NCI-H1417 treated with DMSO at 0.1 percent for 48 hours (cell line): ENCODE measurements around the gene TRPV2.

ENCODE experiments used
- DNase-seq: peaks from one replicate; lab custom pipeline; 2025; lab: John Stamatoyannopoulos, UW

Gene TRPV2

GRCh38 chr17:16455997-16456741 is 40.8 kb downstream of the TRPV2 start:
- no peak for DNase-seq

- DNase-seq, result no peak
Measured at GRCh38 chr17:16456742-16457316, 41.5 kb downstream of the TRPV2 start.

- no peak for DNase-seq
Measured at GRCh38 chr17:16459271-16459670, 43.9 kb downstream of the TRPV2 start.

GRCh38 chr17:16459855-16460550 is 44.6 kb downstream of the TRPV2 start:
- no peak for DNase-seq

DNA sequence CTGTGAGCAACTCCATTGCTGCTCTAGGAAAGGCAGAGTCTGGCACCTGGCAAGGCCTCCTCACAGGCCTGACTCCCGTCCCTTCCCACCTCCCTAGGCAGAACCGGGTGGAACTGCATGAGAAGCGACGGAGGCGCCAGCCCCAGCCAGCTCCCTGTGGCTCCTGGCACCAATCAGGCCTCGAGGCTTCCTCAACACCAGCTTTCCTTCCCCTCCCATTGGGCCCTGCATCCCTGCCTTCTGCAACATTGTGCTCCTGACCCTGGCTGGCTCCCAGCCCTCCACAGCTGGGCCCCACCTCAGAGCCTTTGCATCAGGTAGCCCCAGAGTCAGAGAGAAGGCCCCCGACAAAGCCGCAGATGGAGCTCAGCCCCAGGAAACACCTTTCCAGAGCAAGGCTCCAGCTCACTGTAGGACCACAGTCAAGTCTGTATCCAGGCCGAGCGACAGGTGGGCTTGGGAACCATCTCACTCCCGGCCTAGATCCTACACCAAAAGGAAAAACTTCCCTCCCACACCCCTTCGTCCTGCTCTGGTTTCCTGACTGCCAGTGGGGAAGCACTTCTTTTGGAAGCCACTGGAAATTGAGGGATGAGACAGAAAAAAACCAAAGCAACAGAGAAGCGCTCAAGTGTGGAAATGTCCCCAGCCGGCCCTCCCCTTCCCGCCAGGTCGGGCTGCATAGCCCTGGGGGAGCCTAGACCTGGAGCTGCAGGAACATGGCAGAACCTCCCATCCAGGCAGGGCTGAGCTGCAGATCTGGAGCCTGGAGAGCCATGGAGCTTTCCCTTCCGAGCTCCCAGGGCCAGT is 45.6 kb downstream of the TRPV2 start:
- no peak for DNase-seq

DNA sequence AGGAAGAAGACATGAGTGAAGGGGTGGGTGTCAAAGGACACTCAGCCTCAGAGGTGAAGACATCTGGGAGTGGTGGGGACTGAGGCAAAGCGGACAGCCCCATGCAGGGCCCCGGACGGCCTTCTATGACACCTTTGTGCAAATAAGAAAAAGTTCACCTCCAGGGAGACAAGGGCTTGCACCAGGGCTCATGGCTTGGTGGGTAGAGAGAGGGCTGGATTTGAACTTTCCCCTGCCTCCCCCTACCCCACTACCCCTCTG is 46.2 kb downstream of the TRPV2 start:
- DNase-seq, result no peak

- no peak for DNase-seq
Measured at GRCh38 chr17:16462070-16462864, 46.9 kb downstream of the TRPV2 start.

DNA sequence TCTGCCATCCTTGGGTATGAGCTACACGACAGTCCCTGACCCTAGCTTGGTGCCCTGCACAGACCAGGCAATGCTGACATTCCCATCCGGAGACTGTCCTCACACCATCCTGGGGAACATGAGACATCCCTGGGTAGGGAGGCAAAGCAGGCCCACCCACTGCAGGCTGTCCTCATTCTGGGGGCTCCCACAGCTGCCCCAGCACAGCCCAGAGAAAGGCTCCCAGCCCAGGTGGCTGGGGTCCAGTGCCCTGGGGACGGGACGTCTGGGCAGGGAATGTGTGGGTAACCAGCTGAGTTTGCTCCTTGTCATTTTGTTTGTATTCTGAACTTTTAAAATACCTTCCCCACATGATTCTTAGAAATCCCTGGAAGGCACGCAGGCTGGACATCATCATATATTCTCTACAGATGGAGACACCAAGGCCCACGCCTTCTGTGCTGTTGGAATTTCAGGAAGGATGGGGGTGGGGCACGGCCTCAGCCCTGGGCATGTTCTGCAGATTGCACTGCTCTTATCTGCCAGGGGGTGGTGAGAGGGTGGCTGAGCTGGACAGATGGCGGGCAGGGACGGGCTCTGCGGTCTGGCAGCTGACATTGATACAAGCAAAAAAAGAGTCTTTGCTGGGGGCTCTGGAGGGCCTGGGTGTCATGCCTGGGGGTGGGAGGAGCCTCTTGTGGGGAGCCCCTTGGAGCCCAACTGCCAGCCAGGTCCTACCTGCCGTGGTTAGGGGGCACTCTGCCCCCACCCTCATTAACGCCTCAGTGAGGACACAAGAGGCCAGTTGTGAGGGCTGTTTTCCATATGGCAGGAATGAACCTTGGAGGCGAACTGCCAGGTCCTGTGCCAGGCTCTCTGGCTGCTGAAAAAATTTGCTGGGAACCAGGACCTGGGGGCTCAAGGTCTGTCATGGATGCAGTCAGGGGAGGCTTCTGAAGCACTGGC is 48.3 kb downstream of the TRPV2 start:
- DNase-seq, result no peak

GRCh38 chr17:16464303-16465051 is 49.1 kb downstream of the TRPV2 start:
- DNase-seq, result no peak

- no peak for DNase-seq
Measured at GRCh38 chr17:16465052-16465312, 49.6 kb downstream of the TRPV2 start.

- DNase-seq, result no peak
Measured at GRCh38 chr17:16465861-16466338, 50.5 kb downstream of the TRPV2 start.

GRCh38 chr17:16466407-16466806 is 51.0 kb downstream of the TRPV2 start:
- no peak for DNase-seq

DNA sequence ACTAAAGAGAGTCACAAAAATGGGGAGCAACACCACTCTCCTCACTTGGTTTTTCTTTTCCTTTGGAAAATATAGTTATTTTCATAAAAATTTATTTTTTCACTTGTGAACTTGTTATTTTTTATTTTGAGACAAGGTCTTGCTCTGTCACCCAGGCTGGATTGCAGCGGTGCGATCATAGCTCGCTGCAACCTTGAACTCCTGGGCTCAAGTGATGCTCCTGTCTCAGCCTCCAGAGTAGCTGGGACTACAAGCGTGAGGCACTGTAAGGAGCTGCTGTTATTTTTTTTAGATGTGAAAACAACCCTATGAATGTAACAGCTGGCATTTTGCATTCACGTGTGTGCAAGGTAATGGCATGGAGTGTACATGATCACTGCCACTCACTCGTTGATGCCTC is 51.7 kb downstream of the TRPV2 start:
- no peak for DNase-seq

DNA sequence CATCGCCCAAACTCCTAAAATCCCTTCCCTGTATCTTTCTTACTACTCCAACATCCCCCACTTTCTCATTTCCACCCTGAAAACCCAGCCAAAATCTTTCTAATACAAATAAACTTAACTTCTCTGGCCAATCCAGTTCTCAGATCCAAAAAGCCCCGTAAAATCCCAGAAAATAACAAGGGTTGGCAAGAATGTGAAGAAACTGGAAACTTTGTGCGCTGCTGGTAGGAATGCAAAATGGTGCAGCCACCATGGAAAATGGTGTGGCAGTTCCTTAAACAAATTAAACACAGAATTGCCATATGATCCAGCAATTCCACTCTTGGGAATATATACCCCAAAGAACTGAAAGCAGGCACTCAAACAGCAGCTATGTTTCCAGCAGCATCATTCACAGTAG is 52.5 kb downstream of the TRPV2 start:
- no peak for DNase-seq

GRCh38 chr17:16468428-16468992 is 53.1 kb downstream of the TRPV2 start:
- DNase-seq, result no peak

GRCh38 chr17:16470265-16470664 is 54.9 kb downstream of the TRPV2 start:
- DNase-seq, result no peak

DNA sequence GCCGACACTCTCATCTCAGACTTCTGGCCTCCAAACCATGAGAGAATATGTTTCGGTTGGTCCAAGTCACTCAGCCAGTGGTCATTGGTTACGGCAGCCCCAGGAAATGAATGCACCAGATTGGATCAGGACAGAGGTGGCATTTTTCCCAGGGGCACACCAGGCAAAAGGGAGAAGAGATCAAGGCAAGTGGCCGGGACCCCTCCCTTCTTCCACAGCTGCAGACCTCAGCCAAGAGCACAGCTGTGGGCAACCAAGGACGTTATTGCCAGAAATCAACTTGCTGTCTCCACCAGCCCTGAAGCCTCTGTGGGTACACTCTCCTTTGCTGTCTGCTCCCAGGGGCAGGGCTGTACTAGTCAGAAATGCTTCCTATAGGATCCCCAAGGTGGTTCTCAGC is 55.9 kb downstream of the TRPV2 start:
- DNase-seq, result no peak

- DNase-seq, result no peak
Measured at GRCh38 chr17:16472539-16472938, 57.2 kb downstream of the TRPV2 start.

DNA sequence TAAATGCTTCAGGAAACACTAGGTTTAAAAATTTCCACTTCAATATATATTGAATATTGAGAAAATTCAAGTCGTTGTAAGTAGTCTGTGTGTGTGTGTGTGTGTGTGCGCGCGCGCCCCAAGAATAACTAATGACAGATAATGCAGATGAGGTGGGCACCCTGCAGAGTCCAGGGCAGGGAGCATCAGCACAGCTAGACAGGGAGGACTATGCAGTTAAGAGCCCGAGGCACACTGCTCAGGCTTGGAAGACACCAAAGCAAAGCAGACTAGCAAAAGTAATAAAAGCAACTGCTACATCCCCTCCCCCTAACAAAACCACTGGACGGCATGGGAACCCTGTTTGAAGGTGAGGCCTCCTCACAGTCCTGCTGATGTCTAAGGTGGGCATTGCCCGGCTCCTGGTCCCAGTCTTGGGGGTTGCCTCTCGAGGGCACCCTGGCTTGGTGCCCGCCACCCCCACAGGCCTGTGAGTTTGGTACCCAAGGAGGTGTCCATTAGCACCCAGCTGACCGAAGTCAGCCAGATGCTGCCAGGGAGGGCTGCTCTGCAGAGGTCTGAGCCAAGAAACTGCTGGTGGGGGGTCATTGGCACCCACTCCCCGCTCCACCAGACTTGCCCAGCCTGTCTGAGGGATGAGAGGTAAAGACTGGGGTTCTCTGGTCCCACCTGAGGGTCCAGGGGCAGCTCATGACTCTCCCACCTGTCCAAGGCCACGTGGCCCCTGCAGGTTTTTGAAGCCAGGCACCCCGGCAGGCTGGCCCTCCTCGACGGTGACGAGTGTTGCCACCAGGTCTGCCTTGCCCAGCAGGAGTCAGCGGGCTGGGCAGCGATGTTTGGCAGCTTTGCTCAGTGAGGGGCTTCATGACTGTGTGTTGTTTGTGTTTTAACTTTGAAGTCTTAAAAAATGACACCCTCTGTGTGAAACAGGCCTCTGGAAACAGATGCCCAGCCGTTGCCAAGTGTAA is 58.0 kb downstream of the TRPV2 start:
- no peak for DNase-seq
